Effector CD4-positive, alpha-beta T cell (primary cell): ENCODE data around the gene AKTIP.
A peak's percentile ranks its signal among the peaks of the same experiment; 100 is the strongest.
"Not testable (repeated sequence)": the region's sequence is repeated elsewhere in the genome, so short reads cannot be mapped to it uniquely, and the experiment has no call there.

Source experiments
- DNase-seq: peaks from one replicate; pipeline ENCODE4 v3.0.0-alpha.2; 2020
- total RNA-seq: gene quantifications from one replicate; lab custom pipeline; 2026; lab: John Stamatoyannopoulos, UW

AKTIP gene
- total RNA-seq, result 31.0 reads per million, percentile 57 among the genes with 10 or more reads in this experiment

DNA sequence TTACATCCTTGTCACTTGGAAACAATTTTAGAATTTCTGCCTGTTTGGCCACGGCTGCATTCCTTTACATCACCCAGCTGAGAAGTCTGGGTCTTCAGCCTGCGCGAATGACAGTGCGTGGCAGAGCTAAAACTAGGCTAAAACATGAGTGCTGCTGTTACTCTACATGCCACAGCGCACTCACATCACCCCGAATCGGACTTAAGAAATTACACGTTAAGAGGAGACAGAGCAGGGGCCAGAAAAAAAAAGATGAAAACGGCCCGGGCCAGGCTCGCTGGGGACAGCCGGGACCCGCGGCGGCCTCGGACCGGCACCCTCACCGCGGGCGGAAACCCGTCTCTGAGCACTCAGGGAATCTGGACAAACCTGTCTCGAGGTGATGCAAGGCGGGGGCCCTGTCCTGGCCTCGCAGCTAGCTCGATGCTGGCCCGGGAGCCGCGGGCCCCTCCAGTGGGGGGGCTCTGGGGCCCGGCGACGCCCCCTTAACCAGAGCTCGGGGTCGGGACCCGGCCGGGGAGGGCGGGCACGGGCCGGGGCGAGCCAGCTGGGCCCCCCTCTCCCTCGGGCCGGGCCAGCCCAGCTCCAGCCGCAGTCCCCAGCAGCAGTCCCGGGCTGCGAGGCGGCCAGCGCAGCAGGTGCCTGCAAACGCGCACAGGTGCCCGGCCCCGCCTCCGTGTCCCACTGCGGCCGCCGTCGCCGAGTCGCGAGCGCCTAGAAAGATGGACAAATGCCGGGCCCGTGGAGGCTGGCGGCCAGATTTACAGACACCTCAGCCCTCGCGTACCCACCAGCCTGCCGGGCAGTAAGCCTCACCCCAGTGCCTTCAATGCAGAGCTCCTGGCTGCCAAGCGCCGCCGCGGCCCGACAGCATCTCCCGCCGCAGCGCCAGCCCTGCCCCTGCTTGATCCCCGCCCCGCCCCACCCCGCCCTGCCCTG is at the start of gene AKTIP:
AKTIP (minus strand) TSS at position 879 of the 939 bp plus-strand sequence. CDS start 2,950 bp downstream, outside the sequence.
- peak; percentile 24 for DNase-seq

DNA sequence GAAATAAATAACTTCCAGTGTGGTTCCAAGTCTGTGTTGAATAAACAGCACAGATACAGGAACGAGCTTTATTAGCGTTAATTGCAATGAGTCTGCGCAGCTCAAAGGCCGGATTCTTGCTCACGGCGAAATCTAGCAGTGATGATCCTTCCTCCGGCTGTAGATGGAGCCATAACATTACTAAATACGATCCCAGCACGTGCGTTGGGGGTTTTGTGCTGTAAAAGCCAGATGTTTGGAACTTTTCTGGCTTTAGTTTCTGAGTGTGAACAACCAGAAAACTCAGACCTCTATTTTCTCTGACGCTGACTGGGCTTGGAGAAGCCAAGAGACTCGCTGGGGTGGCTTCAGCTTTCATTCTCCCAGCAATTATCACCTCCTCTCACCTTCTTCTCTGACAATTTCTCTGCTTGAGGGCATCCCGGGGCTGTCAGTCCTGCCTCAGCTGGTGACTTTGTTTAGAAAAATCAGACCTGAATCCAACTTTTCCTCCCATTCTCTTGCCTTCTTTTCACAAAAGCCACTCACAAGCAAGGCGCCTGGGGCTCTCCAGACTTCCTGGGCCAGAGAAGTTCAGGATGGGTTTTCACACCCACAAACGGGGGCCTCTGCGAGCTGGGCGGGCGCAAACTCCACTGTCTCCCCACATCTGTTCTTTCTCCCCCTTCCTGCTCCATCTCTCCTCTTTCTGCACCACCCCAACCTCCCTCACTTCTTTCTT is 47.1 kb upstream of the AKTIP start:
- peak; percentile 38 for DNase-seq

DNA sequence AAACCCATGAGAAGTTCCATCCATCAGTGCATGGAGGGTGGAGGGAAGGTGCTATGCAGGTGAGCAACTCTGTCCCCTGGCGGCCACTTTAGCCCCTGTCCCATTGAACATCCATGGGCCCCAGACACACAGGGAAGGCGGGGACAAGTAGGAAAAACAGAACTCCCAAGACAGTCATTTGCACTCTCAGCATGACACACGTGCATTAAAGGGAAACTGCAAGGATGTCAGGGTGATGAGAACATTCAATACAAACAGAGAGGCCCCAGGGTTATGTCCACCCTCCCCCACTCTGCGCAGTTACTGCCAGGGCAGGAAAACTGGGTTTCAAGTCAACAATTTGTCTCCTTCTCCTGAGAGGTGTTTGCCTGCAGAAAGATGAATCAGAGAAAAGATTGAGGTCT is 44.0 kb upstream of the AKTIP start:
- no peak for DNase-seq

DNA sequence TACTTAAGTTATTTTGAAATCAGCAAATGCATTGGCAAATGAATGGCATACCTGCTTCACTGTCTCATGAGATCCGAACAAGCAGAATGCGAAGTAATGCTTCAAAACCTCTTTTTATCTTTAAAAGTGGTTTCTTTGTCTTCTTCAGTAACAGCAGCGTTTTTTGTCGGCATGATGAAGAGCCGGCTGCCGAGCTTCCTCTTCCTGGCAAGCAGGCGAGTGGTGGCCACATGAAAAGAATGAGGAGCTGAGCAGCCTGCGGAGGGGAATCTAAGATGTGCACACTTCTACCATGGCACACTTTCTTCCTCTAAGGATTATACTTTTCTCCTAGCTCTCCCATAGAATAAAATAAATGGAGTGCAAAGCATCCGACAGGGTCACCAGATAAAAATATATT is 42.4 kb upstream of the AKTIP start:
- DNase-seq, result peak; percentile 22

DNA sequence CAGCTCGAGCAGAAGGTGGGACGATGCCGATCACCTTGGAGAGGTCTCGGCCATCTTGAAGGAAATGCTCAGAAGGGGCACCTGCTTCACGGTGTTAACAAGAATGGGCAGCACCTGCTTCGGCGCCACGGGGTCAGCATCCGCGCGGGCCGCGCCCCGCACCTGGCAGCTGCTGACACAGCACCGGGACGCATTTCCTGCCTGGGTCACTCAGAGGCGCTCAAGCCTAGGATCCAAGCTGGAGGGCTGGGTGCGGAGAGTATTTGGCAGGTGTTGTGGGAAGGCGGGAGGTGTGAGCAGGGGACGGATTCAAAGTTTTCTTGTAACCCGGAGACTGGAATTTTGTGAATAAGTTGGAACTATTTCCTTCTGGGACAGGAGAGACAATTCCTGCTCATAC is 39.3 kb upstream of the AKTIP start:
- DNase-seq, result no peak

DNA sequence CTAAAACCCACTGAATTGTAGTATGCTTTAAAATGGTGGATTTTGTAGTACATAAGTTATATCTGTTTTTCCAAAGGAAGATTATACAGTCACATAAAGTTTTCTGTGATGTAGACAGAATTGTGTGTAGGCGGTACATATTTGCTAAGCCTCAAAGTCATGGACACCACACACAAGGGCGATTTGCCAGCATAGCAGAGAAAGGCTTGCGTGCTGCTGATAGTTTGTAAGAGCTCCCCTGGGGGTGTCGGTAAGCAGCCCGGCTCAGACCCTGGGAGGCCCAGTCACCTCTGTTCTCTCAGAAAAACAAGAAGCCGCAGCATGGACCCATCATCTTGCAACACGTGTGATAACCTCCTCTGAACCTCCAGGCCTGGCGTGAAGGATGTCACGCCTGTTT is 38.3 kb upstream of the AKTIP start:
- DNase-seq, result no peak

DNA sequence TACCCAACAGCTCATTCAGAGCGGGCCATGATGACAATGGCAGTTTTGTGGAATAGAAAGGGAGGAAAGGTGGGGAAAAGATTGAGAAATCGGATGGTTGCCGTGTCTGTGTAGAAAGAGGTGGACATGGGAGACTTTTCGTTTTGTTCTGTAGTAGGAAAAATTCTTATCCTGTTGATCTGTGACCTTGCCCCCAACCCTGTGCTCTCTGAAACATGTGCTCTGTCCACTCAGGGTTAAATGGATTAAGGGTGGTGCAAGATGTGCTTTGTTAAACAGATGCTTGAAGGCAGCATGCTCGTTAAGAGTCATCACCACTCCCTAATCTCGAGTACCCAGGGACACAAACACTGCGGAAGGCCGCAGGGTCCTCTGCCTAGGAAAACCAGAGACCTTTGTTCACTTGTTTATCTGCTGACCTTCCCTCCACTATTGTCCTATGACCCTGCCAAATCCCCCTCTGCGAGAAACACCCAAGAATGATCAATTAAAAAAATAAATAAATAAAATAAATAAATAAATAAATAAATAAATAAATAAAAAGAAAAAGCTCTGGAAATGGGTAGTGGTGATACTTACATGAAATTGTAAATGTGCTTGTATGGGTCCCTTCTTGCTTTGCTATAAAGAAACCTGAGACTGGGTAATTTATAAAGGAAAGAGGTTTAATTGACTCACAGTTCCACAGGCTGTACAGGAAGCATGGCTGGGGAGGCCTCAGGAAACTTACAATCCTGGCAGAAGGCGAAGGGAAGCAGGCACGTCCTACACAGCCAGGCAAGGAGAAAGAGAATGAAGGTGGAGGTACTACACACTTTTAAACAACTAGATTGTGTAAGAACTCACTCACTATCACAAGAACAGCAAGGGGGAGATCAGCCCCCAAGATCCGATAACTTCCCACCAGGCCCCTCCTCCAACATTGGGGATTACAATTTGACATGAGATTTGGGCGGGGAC is 37.0 kb upstream of the AKTIP start:
- not testable (repeated sequence) for DNase-seq

DNA sequence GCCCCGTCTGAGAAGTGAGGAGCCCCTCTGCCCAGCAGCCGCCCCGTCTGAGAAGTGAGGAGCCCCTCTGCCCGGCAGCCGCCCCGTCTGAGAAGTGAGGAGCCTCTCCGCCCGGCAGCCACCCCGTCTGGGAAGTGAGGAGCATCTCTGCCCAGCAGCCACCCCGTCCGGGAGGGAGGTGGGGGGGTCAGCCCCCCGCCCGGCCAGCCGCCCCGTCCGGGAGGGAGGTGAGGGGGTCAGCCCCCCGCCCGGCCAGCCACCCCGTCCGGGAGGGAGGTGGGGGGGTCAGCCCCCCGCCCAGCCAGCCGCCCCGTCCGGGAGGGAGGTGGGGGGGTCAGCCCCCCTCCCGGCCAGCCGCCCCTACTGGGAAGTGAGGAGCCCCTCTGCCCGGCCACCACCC is 36.3 kb upstream of the AKTIP start:
- DNase-seq, result not testable (repeated sequence)

DNA sequence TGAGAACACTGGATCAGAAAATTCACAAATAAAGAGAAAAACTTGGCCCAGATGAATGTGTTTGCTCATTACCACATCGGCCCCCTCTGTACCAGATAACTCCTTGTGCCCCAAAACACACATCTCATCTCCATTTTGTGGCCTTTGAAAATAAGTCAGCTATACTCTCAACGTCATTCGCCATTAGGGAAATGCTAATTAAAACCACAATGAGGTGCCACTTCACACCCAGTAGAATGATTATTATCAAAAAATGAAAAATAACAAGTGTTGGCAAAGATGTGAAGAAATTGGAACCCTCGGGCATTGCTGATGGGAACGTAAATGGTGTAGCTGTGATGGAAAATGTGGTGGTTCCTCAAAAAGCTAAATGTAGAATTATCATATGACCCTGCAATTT is 34.6 kb upstream of the AKTIP start:
- no peak for DNase-seq

DNA sequence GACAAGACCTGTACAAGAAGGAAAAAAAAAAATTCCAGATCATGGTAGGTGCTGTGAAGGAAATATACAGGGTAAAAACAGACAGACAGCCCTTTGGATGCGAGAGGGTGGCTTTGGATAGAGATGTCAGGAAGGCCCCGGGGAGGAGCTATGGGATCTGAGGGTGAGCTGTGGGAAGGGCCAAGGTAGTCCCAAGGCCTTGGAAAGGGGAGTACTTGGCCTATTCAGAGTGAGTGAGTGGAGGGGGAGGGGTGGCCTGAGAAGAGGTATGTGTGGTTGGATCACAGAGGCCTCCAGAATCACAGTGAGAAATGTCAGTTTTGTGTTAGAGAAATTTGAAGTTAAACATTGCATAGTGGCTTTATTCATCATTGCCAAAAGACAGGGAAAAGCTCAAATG is 31.2 kb upstream of the AKTIP start:
- no peak for DNase-seq

DNA sequence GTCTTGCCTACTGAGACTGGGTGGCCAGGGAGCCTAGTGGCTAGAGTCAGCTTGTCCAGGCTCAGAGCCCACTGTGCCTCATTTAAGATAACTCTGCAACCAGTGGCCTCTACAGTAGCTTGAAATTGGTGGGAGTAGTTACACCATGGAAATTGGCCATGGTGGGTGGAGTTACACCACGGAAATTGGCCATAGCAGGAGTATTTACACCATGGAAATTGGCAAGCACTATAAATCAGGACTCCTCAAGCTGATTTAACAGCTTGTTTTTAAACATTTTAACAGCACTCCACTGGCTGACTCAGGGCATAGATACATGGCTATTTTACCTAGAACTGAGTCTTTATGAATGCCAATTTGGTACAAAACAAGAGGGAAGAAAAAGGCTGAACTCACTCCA is 27.7 kb upstream of the AKTIP start:
- DNase-seq, result no peak

DNA sequence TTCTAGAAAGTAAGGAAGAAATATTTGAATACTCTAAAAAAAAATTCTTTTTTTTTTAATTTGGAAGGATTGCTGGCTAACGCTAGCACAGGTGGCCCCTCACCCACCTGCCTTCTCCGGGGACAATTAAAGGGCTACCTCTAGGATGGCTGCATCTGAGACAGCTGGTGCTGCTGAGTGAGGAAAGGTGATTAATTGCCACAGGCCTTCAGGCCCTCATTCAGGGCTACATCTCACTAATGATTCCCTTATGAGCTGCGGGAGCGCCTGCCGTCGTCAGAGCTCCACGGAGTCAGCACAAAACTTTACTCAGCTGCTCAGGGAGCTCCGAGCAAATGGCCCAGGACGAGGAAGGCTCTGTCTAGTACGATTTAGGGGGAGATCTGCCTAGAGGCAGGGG is 27.0 kb upstream of the AKTIP start:
- no peak for DNase-seq

DNA sequence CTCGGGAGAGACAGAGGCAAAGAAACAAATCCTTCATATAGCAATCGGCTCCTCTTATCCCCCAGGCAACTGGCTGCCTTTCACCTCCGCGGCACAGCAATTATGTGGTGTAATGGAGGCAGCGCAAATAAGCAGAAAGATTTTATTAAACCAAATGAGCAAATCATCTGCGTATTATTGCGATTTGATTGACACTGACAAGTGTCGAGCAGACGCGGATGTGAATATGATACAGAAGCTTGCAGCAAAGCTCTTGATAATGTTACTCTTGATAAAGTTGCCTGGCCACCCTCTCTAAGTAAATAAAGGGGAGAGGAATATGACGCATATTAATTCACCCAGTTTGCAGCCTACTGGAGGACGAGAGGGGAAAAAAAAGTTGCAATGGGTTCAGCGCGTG is 26.5 kb upstream of the AKTIP start:
- DNase-seq, result no peak

DNA sequence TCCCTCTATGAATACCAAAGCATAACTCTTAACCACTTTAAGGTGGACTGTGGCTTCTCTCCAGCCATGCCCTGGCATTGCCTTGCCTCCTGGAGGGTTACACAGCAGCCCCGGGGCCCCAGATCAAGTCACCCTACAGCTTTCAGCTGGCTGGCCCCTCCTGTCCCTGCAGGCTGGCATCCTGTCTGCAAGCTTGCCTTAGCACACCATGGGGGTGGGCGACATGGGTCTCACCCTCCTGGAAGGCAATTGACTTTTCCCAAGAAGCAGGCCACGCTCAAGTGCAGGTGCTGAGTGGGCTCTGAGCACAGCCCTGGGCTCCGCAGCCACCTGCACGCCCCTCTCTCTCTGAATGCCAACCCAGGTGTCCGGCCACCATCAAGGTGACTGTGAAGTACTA is 25.8 kb upstream of the AKTIP start:
- no peak for DNase-seq

DNA sequence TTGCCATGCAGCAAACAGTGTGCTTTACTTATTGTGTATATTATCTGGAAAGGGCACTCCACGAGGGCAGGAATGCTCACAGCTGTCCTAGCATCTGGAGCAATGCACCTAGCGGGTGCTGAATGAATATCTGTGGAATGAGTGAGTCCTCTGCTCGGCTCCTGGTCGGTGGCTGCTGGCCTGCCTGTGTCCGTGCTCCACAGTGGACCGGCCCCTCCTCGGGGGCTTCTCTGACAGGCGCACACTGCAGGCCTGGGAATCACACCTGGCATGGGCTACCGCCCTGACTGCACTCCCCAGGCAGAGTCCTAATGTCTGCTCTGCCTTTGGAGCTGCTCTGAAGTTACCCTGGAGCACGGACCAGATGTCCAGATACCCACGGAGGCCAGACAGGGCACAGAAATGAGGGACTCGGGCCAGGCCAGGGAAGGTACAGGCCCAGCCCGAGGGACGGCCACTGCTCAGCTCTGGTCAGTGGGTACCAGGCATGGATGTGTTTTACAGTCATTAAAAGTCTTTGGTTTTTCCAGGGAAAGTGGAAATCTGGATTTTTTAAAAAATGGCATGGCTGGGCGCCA is 21.1 kb upstream of the AKTIP start:
- no peak for DNase-seq

DNA sequence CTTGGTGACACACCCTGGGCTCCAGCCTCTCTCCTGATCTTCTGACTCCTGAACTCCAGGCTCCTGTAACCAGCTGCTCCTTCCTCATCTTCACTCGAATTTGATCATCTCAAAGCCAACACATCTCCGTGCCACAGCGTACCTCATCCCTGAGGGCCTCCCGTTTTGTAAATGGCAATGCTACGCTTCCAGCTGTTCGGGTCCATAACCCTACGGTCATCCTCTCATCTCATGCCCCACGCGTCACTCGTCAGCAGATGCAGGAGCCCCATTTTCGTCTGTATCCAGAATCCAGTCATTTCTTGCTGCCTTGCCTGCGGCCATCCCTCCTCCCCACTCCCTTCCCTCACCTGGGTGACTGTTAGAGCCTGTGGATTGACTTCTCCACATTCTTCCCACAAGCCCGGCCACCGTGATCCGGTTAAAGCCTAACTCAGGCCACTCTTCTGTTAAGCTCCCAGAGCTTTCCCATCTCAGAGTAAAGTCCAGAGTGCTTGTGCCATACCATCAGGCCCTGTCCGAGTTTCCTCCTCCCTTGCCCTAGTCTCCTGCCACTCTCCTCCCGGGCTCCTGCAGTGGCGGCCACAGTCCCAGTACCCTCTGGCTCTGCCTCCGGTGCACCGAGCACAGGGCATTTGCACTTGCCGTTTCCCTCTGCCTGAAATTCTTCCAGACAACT is 20.3 kb upstream of the AKTIP start:
- DNase-seq, result no peak

DNA sequence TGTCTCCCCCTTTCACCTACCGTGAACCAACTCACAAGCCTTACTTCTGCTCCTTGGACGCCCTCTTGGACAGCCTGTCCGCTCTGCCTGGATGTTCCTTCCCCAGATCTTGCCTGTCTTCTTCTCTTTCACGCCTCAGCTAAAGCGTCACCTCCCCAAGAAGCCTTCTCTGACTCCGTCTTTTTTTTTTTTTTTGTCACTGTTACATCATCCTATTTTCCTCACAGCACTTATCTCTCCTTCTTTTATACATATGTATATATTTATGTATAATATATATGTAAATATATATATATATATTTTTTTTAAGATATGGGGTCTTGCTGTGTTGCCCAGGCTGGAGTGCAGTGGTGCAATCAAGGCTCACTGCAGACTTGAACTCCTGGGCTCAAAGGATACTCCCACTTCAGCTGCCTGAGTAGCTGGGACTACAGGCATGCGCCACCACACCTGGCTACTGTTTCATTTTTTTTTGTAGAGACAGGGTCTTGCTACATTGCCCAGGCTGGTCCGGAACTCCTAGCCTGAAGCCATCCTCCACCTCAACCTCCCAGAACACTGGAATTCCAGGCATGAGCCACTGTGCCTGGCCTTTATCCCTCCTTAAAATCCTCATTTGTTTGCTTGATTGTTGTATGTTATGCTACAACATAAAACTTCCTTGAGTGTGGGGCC is 16.5 kb upstream of the AKTIP start:
- no peak for DNase-seq

DNA sequence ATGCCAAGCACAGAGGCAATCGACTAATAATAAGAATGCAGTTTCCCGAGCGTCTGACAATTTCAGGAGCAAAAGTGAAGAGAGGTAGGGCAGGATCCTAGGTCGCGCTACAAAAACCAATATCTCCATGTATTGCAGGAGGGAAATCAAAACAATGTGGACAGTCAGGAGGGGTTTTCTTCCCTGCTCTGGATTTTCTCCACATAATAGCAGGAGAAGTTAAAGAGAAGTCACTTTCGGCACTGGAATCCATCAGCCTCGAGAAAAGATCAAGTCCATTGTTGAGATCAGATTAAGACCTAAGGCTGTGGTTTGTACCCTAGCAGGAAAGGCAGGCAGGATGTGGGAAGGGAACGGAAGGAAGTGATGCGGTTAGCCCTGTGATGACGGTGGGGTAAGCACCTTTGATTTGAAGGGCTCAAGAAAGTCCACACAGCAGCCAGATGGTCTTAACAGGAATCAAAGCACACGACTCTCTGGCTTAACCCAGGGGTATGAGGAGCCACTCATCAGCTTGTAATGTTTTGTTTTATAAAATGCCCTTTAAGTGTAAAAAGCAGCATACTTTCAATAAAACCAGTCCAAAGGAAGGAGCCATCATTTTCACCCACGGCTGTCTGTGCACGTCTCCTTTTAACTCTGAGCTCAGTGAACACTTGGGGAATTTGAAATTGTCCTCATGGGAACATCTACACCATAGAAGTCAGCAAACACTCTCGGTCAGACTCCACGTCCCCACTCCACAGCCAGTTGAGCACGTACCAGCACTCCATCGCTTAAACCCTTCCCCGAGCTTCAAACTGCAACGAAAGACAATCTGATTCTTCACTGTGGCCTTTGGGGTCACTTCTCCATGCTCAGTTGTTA is 15.8 kb upstream of the AKTIP start:
- DNase-seq, result peak; percentile 57

DNA sequence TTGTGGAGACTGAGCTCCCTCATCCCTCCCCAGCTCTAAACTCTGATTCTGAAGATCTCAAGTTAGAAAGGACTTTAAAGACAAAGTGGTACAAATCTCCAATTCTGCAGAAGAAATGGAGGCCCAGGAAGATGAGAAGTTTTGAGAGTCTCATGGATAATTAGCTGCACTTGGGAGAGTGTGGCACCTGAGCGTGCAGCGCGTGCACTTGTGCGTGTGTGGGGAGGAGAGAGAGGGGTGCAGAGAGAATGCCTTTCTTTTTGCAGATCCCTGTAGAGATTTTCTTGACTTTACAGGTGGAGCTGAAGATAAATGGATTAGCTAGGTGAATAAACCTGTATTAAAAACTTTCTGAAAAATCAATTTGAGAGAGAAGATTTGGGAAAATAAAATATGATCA is 14.8 kb upstream of the AKTIP start:
- DNase-seq, result no peak

DNA sequence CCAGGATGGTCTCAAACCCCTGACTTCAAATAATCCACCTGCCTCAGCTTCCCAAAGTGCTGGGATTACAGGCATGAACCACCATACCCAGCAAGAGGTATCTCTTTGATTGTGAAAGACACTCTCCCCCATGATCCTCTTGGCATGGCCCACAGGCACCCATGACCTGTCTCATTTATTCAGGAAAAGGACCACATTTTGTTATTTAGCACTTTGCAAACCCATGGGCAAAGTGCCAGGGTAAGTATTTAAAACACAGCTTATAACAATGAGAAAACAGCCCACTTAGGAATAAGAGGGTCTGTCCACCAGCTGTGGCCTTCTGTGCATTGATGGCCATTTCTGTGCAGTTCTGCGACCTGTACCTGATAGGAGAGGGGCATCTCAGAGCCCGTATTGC is 12.8 kb upstream of the AKTIP start:
- no peak for DNase-seq
